Measurements from ENCODE around the gene CCDC136.
A peak's percentile ranks its signal among the peaks of the same experiment; 100 is the strongest.

The CCDC136 gene

DNA sequence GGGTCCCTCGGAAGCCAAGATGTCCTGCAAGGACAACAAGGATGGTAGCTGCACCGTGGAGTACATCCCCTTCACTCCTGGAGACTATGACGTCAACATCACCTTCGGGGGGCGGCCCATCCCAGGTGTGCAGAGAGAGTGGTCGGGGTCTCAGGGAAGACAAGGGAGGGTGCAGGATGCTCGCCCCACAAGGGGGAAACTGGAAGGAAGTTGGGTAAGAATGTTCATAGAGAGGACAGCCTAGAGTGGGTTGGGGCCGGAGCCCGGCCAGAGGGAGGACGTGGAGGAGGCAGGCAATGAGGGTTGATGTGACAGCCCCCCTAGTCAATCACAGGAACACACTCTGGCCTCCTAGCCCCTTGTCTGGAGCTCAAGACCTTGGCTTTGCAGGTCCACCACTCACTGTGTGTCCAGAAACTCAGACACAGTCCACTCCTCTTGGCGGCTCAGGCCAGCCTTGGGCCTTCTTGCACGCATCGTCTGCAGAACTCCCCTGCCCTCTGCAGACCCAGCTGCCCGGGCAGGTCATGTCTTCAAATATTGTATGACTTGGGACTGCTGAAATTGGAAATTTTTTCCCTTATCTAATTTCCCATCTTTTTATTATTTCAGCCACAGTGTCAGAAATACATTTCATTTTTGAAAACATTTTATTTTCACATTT is 55.1 kb downstream of the CCDC136 start:
- no peak for DNase-seq

- no peak for DNase-seq
Observed at GRCh38 chr7:128847721-128848211, 56.0 kb downstream of the CCDC136 start.

DNA sequence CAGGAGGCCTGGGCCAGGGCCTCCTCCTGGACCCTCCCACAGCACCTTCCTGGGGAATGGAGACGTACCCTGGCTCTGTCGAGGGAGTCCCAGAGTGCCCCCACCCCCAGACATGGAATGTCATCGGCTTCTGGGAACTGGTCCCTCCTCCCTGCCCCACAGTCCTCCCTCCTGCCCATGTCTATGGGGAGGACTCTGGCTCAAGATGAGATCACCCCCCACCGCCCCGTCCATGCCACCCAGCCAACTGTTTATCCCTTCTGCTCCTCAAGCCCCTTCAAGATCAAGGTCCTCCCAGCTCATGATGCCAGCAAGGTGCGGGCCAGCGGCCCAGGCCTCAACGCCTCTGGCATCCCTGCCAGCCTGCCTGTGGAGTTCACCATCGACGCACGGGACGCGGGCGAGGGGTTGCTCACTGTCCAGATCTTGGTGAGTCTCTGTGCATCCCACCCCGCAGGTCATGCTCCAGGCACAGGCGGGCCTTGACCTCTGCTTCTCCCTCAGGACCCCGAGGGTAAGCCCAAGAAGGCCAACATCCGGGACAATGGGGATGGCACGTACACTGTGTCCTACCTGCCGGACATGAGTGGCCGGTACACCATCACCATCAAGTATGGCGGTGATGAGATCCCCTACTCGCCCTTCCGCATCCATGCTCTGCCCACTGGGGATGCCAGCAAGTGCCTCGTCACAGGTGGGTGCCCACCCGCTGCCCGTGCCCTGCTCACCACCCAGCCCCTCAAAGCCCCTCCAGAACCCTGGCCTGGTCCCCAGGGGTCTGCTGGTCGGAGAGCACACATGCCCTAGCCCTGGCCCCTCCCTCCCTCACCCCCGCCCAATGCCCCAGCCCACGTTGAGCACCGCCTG is 56.8 kb downstream of the CCDC136 start:
- DNase-seq, result no peak

- DNase-seq, result no peak
Observed at GRCh38 chr7:128849156-128849515, 57.4 kb downstream of the CCDC136 start.

DNA sequence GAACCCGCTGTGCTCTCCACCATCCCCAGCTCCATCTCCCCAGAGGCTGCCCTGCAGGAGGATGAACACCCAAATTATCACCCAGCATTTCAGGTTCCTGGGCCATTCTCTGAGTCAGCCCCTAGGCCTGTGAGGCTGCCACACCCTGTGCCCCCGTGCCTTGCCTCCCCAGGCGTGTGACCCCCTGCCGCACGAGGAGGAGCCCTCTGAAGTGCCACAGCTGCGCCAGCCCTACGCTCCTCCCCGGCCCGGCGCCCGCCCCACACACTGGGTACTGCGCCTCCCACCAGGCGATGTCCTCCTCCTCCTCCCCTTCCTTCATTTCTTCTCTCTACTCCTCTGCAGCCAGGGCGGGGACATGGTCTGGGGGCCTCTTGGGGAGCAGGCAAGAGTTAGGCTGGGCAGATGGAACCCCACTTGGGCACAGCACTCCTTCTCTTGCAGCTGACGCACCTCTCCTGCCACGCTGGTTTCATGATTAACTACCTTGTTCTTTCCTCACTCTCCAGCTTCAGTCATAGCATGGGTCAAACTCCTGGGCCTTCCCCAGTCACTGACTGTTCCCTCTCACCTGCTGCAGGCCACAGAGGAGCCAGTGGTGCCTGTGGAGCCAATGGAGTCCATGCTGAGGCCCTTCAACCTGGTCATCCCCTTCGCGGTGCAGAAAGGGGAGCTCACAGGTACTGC is 58.2 kb downstream of the CCDC136 start:
- DNase-seq, result no peak

GRCh38 chr7:128852537-128853254 is 60.9 kb downstream of the CCDC136 start:
- DNase-seq, result no peak

- no peak for DNase-seq
Observed at GRCh38 chr7:128853799-128854198, 62.0 kb downstream of the CCDC136 start.

DNA sequence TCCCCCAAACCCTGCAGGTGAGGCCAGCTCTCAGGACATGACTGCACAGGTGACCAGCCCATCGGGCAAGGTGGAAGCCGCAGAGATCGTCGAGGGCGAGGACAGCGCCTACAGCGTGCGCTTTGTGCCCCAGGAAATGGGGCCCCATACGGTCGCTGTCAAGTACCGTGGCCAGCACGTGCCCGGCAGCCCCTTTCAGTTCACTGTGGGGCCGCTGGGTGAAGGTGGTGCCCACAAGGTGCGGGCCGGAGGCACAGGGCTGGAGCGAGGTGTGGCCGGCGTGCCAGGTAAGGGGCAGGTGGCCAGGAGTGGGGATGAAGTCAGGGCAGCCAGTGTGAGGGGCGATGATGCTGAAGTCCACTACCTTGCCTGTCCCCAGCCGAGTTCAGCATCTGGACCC is 62.6 kb downstream of the CCDC136 start:
- no peak for DNase-seq

DNA sequence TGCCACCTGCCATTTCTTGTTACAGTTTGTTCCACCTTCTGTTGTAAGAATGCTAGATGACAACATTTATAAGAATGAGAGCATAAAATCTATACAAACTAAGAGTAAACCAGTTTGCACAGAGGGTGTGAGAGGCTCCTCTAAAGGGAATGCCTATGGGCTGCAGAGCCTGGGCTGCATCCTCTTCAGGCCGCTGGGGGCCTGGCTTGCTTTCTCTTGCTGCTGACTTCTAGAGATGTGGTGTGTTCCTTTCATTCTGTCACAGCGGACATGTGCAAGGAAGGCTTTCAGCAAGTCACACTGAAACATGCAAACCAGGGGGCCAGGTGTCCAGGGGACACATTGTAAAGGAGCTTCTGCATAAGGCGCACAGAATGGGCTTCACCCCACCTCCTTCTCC is 63.8 kb downstream of the CCDC136 start:
- DNase-seq, result no peak

DNA sequence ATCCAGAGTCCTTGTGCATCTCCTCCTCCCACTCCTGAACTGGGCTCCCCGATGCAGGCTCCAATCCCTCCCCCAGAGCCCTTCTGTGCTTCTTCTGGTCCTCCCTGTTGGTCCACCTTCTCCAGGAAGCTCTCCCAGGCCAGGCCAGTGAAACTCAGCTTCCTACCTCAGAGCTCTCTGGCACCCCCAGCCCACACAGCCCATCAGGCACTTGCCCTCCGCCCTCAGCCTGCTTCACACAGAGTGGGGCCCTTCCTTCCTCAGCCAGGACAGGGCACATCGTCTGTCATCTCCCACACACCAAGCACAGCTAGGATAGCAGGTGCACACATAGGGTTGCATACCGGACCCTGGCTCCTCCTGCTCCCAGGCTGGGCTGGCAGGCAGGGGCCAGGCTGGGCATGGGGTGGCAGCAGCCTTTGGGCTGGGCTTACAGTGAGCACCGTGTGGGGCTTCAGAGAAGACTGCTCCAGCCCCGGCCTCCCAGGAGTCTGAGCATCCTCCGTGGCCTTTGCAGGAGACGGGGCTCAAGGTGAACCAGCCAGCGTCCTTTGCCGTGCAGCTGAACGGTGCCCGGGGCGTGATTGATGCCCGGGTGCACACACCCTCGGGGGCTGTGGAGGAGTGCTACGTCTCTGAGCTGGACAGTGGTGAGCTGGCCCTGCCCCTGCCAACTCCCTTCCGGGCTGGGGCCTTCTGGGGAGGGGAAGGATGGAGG is 64.4 kb downstream of the CCDC136 start:
- DNase-seq, result no peak

DNA sequence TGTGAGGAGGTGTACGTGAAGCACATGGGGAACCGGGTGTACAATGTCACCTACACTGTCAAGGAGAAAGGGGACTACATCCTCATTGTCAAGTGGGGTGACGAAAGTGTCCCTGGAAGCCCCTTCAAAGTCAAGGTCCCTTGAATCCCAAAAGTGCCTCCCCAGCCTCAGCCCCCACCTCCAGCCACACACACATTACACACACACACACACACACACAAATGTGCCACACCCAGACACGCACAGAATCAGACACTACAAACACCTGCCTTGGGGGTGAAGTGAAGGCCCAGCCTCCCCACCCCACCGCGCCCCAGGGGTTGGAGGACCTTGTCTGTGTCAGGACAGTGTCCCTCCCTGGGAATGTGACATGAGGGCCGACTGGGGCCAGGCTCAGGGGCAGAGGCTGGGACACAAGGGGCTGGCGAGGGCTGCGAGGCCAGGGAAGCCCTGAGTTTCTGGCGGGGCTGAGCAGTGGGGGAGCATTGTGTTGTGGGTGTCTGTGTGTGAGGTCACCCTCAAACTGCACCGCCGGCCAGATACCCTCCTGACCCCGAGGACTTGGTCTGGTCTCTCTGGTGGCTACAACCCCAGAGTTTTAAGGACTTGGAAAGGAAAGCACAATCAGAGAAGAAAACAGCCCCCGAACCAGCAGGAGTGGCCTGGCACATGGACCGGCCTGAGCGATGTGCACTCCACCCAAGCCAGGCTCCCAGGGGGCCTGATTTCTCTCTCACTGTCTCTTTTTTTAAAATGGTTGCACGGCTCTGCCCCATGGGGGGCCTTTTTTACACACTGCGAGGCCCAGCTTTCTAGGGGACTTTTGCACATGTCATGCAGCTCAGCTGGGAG is 66.8 kb downstream of the CCDC136 start:
- no peak for DNase-seq

GRCh38 chr7:128859232-128860157 is 67.7 kb downstream of the CCDC136 start:
- DNase-seq, result no peak

DNA sequence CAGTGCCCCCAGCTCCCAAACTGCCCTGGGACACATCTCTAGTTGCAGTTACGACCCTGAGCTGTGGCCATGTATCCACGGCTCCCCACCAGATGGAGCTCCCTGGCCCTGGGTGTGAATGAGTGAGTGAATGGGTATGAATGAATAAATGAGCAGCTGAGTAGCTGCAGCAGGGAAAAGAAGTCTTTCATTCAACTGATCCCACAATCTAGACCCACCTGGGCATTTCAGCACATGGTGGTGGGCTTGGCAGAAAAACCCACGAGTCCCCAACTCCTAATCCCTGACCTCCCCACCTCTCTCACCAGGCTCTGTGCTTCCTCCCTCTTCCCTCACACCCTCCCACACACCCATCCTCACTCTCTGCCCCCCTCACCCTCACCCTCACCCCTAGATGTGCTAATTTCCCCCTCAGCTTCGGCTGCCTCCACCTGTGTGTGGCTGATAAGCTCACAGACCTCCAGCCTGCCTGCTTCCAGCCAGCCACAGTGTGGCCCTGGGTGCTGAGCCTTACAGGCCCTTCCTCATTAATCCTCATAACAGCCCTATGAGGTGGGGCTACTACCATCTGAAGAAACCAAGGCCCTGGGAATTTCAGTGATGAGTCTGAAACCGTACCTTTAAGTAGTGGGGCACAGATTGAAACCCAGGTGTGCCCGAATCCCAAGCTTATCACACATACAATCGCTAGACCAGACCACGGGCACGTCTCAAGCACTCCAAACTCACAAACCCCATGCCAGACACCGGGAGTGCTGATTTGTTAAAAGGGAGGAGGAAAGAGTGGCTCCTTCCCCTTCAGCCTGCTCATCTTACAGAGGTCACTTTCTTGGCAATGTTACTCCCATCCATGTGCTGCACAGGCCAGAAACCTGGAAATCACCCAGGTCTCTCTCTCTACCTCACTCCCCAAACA is 68.6 kb downstream of the CCDC136 start:
- DNase-seq, result no peak

- no peak for DNase-seq
Observed at GRCh38 chr7:128861957-128862570, 70.3 kb downstream of the CCDC136 start.

GRCh38 chr7:128862571-128863432 is 71.0 kb downstream of the CCDC136 start, which contains the start of gene ATP6V1F:
TSS of gene ATP6V1F (plus strand) at chr7:128862856. CDS start at chr7:128862905, 49 bp downstream.
- peak; percentile 99 for DNase-seq

DNA sequence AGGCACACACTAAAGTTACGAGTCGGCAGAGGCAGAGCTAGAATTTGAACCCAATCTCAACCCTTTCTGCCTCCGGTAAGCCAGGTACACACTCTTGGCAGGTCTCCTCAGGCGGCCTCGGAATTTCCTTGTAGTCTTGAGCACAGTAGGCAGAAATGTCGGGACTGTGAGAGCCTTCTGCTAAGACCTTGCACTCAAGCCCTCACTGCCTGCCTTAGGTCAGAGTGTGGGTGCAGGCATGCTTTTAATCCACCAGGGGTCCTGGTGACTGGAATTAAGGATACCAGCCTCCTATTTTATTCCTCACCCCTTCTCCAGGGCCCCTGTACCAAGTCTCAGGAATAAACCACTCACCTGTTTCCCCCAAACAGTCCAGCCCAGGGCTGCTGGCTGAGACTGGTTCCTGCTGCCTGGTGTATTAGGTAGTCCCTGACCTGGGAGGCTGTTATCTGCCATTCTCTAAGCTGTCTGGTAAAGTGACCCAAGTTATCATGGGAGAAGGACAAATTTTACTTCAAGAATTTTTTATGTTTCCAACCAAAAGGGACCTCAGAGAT is 71.7 kb downstream of the CCDC136 start:
- DNase-seq, result peak; percentile 60

GRCh38 chr7:128865303-128865702 is 73.5 kb downstream of the CCDC136 start:
- no peak for DNase-seq
